Neural cell (in vitro differentiated cells): ENCODE data around the gene NLN. TPM values are rescaled to one million over a fixed set of nuclear protein-coding genes. Genes with fewer than 3 reads are reported as not detected.

Experiments
- H2AFZ ChIP-seq: fragments of 200-600, 300-800 bp; sonication (generic), shearing (Covaris generic); 2 replicates; pipeline ENCODE4 v1.6.0; 2014; ENCODE audit warnings: low read depth, mild to moderate bottlenecking, antibody characterized with exemption, low read length, moderate library complexity
- H3F3A ChIP-seq: fragments of 200-600 bp; shearing (Covaris generic); 2 replicates; pipeline ENCODE4 v1.6.1; 2016; ENCODE audit warnings: mild to moderate bottlenecking, moderate library complexity, mixed read lengths, antibody characterized with exemption, low read length; ENCODE audit not compliant: insufficient read depth, poor library complexity, severe bottlenecking
- H3K27ac ChIP-seq: fragments of 200-600, 300-800 bp; sonication (generic), shearing (Covaris generic); 2 replicates; pipeline ENCODE4 v1.5.1; 2014; ENCODE audit warnings: mild to moderate bottlenecking, low read length, moderate library complexity
- H3K27me3 ChIP-seq: fragments of 300-800, 200-600 bp; sonication (generic), shearing (Covaris generic); 2 replicates; pipeline ENCODE4 v1.6.0; 2014; ENCODE audit warnings: mild to moderate bottlenecking, low read depth, low read length, moderate library complexity; ENCODE audit not compliant: insufficient read depth
- H3K36me3 ChIP-seq: fragments of 300-800, 200-600 bp; sonication (generic), shearing (Covaris generic); 2 replicates; pipeline ENCODE4 v1.5.1; 2014; ENCODE audit warnings: mild to moderate bottlenecking, antibody characterized with exemption, low read length, moderate library complexity; ENCODE audit not compliant: insufficient read depth
- H3K4me2 ChIP-seq: fragments of 300-800, 200-600 bp; sonication (generic), shearing (Covaris generic); 2 replicates; pipeline ENCODE4 v1.6.0; 2014; ENCODE audit warnings: mild to moderate bottlenecking, low read length
- H3K4me3 ChIP-seq: fragments of 300-800, 200-600 bp; sonication (generic), shearing (Covaris generic); 2 replicates; pipeline ENCODE4 v1.5.1; 2014; ENCODE audit warnings: mild to moderate bottlenecking, low read length, moderate library complexity
- H3K79me2 ChIP-seq: fragments of 200-600 bp; shearing (Covaris generic); replicated peaks from 2 replicates; pipeline ENCODE4 v1.6.0; 2014; ENCODE audit warnings: mild to moderate bottlenecking, low read length, moderate library complexity; ENCODE audit not compliant: insufficient read depth
- H3K9ac ChIP-seq: fragments of 300-800, 200-600 bp; sonication (generic), shearing (Covaris generic); 2 replicates; pipeline ENCODE4 v1.6.1; 2016; ENCODE audit warnings: mild to moderate bottlenecking, low read length, mixed read lengths
- H3K9me2 ChIP-seq: fragments of 200-600 bp; shearing (Covaris generic); 2 replicates; pipeline ENCODE4 v1.6.1; 2016; ENCODE audit warnings: mild to moderate bottlenecking, low read length, mixed read lengths; ENCODE audit not compliant: insufficient read depth
- H3K9me3 ChIP-seq: fragments of 200-600, 300-800 bp; sonication (generic), shearing (Covaris generic); 2 replicates; pipeline ENCODE4 v1.6.1; 2016; ENCODE audit warnings: mild to moderate bottlenecking, mixed run types, low read length, moderate library complexity, mixed read lengths
- H4K20me1 ChIP-seq: fragments of 200-600 bp; shearing (Covaris generic); 2 replicates; pipeline ENCODE4 v1.6.1; 2016; ENCODE audit warnings: mild to moderate bottlenecking, mixed run types; ENCODE audit not compliant: insufficient read depth
- EP300 ChIP-seq: fragments of 450-650 bp; conservative IDR thresholded peaks from 2 replicates; pipeline ENCODE4 v1.6.1; 2014; ENCODE audit warnings: antibody characterized with exemption, mild to moderate bottlenecking, moderate library complexity; ENCODE audit not compliant: poor library complexity, severe bottlenecking
- EZH2 ChIP-seq: fragments of 200-600, 300-800 bp; shearing (Covaris generic), sonication (generic); IDR thresholded peaks from 2 replicates; pipeline ENCODE4 v1.6.1; 2014; ENCODE audit warnings: antibody characterized with exemption, low read length, borderline replicate concordance, mild to moderate bottlenecking; ENCODE audit not compliant: insufficient read depth, poor library complexity, severe bottlenecking
- MXI1 ChIP-seq: fragments of 450-650 bp; conservative IDR thresholded peaks from 2 replicates; pipeline ENCODE4 v1.6.1; 2014; ENCODE audit warnings: antibody characterized with exemption, mild to moderate bottlenecking; ENCODE audit not compliant: poor library complexity, severe bottlenecking
- POLR2AphosphoS5 ChIP-seq: IDR thresholded peaks from 2 replicates; pipeline ENCODE4 v1.6.1; 2012
- RAD21 ChIP-seq: fragments of 450-650 bp; conservative IDR thresholded peaks from 2 replicates; pipeline ENCODE4 v1.6.1; 2014; ENCODE audit warnings: antibody characterized with exemption, mild to moderate bottlenecking, moderate library complexity
- SMC3 ChIP-seq: fragments of 450-650 bp; conservative IDR thresholded peaks from 2 replicates; pipeline ENCODE4 v1.6.1; 2014; ENCODE audit warnings: antibody characterized with exemption, mild to moderate bottlenecking, moderate library complexity; ENCODE audit not compliant: poor library complexity
- TAF1 ChIP-seq: IDR thresholded peaks from 2 replicates; pipeline ENCODE4 v1.6.1; 2012; ENCODE audit warnings: low read depth
- polyA plus RNA-seq: library from polyadenylated mRNA; depleted of rRNA; stranded (reverse); fragments of >200 nt; gene quantifications from 2 replicates; pipeline ENCODE4 v1.2.3, GENCODE V29; 2014
- TF ChIP-seq, protein P1 (sequence below): fragments of 450-650 bp; IDR thresholded peaks from 2 replicates; pipeline ENCODE4 v1.5.1; 2014; ENCODE audit warnings: antibody characterized with exemption, mild to moderate bottlenecking, moderate library complexity; ENCODE audit not compliant: poor library complexity, severe bottlenecking
- TF ChIP-seq, protein P2 (sequence below): IDR thresholded peaks from 2 replicates; pipeline ENCODE4 v1.6.1; 2012; ENCODE audit warnings: borderline replicate concordance

The NLN gene
- polyA plus RNA-seq, 1 donor from 2014 or later, result 18.7 TPM

DNA sequence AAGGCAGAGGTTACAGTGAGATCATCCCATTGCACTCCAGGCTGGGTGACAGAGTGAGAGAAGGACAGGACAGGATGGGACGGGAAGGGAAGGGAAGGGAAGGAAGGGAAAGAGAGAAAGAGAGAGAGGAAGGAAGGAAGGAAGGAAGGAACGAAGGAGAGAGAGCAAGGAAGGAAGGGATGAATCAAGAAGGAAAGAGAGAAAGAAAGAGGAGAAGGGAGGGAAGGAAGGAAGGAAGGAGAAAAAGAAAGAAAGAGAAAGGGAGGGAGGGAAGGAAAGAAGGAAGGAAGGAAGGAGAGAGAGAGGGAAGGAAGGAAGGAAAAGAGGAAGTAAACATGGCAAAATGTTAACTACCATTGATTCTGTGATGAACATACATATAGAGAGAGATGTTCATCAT lies 28.9 kb upstream of the NLN start:
- TF ChIP-seq, protein P1, sequence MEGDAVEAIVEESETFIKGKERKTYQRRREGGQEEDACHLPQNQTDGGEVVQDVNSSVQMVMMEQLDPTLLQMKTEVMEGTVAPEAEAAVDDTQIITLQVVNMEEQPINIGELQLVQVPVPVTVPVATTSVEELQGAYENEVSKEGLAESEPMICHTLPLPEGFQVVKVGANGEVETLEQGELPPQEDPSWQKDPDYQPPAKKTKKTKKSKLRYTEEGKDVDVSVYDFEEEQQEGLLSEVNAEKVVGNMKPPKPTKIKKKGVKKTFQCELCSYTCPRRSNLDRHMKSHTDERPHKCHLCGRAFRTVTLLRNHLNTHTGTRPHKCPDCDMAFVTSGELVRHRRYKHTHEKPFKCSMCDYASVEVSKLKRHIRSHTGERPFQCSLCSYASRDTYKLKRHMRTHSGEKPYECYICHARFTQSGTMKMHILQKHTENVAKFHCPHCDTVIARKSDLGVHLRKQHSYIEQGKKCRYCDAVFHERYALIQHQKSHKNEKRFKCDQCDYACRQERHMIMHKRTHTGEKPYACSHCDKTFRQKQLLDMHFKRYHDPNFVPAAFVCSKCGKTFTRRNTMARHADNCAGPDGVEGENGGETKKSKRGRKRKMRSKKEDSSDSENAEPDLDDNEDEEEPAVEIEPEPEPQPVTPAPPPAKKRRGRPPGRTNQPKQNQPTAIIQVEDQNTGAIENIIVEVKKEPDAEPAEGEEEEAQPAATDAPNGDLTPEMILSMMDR, result no peak
- TF ChIP-seq SMC3 (no peak), EZH2 (no peak), MXI1 (no peak), RAD21 (no peak)
- Histone ChIP-seq H2AFZ (no peak overlapping the region), H3K9me2 (no peaks in the 10 kb centered on the region), H3K27me3 (no peaks in the 10 kb centered on the region), H3K9ac (no peak overlapping the region), H3K36me3 (peaks cover 5% of the 10 kb centered on the region), H3K4me3 (no peak overlapping the region), H3F3A (no peaks in the 10 kb centered on the region), H3K27ac (no peak overlapping the region), H3K9me3 (no peaks in the 10 kb centered on the region), H3K4me2 (no peak overlapping the region), H3K79me2 (no peaks in the 10 kb centered on the region), H4K20me1 (no peaks in the 10 kb centered on the region)

DNA sequence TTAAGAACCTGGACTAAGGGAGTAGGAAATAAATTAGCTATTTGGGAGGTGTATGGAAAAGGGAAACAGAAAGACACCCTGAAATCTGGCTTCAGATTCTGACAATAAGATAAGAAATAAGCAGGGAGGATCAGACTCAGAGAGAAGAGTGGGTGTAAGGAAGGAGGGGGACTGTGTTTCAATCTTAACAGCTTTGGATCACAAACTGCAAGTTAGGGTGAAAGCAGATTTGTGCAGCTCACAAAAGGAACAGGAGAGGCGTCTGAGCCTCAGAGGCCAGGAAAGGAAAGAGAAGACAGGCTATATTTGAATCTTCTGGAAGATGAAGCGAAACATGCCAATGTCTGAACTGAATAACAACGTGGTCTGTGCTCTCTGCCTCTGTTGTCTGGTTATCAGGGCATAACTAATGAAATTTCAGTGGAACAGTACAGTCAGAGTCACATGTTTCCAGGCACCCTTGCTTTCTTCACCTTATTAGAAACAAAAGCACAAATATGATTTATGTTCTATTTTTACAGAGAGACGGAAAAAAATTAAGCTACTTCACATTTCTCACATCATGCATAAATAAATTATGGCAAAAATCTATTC lies 26.7 kb upstream of the NLN start:
- H3K4me2 ChIP-seq, result no peak overlapping the region
- H3K27me3 ChIP-seq, result no peaks in the 10 kb centered on the region
- no peaks in the 10 kb centered on the region for H4K20me1 ChIP-seq
- H3K27ac ChIP-seq, result no peak overlapping the region
- no peak overlapping the region for H3K4me3 ChIP-seq
- H3K79me2 ChIP-seq, result no peaks in the 10 kb centered on the region
- no peaks in the 10 kb centered on the region for H3K9me3 ChIP-seq
- TF ChIP-seq POLR2AphosphoS5 (no peak), MXI1 (no peak), EZH2 (no peak), EP300 (no peak), TAF1 (no peak), SMC3 (no peak), RAD21 (no peak)
- TF ChIP-seq, protein P2, sequence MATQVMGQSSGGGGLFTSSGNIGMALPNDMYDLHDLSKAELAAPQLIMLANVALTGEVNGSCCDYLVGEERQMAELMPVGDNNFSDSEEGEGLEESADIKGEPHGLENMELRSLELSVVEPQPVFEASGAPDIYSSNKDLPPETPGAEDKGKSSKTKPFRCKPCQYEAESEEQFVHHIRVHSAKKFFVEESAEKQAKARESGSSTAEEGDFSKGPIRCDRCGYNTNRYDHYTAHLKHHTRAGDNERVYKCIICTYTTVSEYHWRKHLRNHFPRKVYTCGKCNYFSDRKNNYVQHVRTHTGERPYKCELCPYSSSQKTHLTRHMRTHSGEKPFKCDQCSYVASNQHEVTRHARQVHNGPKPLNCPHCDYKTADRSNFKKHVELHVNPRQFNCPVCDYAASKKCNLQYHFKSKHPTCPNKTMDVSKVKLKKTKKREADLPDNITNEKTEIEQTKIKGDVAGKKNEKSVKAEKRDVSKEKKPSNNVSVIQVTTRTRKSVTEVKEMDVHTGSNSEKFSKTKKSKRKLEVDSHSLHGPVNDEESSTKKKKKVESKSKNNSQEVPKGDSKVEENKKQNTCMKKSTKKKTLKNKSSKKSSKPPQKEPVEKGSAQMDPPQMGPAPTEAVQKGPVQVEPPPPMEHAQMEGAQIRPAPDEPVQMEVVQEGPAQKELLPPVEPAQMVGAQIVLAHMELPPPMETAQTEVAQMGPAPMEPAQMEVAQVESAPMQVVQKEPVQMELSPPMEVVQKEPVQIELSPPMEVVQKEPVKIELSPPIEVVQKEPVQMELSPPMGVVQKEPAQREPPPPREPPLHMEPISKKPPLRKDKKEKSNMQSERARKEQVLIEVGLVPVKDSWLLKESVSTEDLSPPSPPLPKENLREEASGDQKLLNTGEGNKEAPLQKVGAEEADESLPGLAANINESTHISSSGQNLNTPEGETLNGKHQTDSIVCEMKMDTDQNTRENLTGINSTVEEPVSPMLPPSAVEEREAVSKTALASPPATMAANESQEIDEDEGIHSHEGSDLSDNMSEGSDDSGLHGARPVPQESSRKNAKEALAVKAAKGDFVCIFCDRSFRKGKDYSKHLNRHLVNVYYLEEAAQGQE, result no peak
- TF ChIP-seq, protein P1, result no peak
- H3K36me3 ChIP-seq, result peaks cover 5% of the 10 kb centered on the region
- H3K9me2 ChIP-seq, result no peaks in the 10 kb centered on the region
- H3F3A ChIP-seq, result no peaks in the 10 kb centered on the region
- H2AFZ ChIP-seq, result no peak overlapping the region
- no peak overlapping the region for H3K9ac ChIP-seq
